SKM-1 (cell line): ENCODE data around the gene ZBTB1.
"Not testable (repeated sequence)": the region's sequence is repeated elsewhere in the genome, so short reads cannot be mapped to it uniquely, and the experiment has no call there.

ENCODE experiments used
- DNase-seq: peaks from one replicate; lab custom pipeline; 2025; ENCODE audit not compliant: unreplicated experiment; lab: John Stamatoyannopoulos, UW

Gene ZBTB1

DNA sequence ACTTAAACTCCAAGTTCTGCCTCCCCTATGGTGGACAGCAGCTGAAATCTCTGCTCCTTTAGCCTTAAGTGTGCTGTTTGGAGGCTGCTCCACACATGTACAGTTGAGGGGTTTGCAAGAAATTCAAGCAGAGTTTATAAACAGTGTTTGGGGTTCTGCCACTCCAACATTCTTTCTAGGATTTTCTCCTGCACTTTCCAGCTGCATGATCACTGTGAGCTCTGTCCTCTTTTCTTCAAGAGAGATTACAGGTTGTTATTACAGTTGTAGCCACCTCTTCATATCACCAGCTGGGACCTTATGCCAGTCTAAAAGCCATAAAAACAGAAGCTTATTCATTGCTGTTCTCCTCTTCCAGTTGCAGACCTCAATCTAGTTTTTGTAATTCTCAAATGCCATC lies 9.3 kb upstream of the ZBTB1 start:
- no peak for DNase-seq

GRCh38 chr14:64496764-64497163 lies 7.8 kb upstream of the ZBTB1 start:
- no peak for DNase-seq

DNA sequence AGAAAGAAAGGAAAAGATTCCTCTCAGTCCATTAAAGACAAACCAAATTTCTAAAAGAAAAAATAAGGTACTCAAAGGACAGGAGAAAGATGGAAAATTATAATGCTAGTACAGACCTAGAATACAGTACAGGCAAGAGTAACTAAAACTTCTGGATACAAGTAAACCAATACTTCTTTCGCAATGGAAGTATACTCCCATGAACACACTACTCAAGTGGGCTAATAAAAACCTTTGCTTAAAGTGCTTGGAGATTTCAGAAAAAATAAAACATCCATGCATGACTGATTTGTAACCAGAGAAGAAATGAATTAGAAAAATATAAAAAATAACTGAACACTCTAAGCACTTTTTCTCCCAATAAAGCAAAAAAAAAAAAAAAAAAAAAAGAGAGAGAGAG lies 4.5 kb upstream of the ZBTB1 start:
- DNase-seq: no peak

DNA sequence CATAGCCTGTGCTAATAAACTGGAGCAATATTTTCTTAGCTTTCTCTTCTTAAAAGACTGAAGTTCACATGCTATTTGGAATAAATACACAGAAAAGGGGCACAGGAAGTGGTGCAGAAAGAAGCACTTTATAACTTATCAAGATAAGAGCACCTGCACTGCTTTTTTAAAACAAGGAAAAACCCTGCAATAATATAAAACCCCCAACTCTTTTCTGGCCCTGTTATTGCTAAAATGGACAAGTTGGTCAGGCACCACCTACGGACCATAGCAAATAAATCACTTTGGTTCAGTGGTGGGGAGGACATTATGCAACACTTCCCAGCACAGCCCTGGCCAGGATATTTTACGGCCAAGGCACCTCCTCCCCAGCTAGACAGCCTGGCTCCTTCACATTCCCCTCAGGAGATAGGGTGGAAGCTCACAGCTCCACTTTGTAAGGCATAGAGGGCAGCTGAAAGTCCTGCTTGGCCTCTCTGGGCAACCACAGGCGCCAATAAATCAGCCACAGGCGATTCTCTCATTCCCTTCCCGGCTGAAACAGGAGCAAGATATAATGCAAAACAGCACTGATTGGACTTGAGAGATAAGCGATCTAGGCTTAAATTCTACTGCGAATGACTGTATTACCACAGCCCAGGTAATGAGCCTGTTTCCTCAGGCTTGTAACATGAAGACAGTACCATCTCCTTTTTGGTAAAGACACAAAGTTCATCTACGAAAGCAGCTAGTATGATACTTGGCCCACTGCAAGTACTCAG lies 3.0 kb upstream of the ZBTB1 start:
- no peak for DNase-seq

DNA sequence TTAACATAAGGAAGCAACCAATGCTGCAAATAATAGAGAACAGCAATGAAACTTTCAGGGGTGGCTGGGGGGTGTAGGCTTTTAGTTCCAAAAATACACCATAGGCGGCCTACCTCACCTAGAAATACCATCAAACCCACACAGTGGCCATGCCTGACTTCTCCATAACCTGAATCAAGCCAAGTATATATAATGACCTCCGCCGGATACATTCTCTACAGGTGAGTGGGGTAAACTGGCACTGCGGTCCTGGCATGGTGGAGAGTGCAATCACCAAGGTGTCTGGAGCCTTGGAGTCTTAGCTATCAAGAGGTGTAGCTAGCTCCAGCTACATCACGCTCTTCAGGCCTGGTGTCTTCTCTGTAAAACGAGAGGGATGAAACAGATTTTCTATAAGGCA lies 2.1 kb upstream of the ZBTB1 start:
- no peak for DNase-seq

GRCh38 chr14:64502887-64503433 lies 1.6 kb upstream of the ZBTB1 start:
- no peak for DNase-seq

GRCh38 chr14:64503434-64504309 lies 898 bp upstream of the ZBTB1 start, which contains the start of gene ZBTB25:
Gene ZBTB25, minus strand, starts transcription at chr14:64503838. Its CDS starts 13,305 bp downstream, at chr14:64490533.
- DNase-seq: peak; percentile 6

GRCh38 chr14:64504897-64505794 lies 576 bp downstream of the ZBTB1 start:
- DNase-seq: peak; percentile 43

GRCh38 chr14:64506721-64507120 lies 2.2 kb downstream of the ZBTB1 start:
- no peak for DNase-seq

DNA sequence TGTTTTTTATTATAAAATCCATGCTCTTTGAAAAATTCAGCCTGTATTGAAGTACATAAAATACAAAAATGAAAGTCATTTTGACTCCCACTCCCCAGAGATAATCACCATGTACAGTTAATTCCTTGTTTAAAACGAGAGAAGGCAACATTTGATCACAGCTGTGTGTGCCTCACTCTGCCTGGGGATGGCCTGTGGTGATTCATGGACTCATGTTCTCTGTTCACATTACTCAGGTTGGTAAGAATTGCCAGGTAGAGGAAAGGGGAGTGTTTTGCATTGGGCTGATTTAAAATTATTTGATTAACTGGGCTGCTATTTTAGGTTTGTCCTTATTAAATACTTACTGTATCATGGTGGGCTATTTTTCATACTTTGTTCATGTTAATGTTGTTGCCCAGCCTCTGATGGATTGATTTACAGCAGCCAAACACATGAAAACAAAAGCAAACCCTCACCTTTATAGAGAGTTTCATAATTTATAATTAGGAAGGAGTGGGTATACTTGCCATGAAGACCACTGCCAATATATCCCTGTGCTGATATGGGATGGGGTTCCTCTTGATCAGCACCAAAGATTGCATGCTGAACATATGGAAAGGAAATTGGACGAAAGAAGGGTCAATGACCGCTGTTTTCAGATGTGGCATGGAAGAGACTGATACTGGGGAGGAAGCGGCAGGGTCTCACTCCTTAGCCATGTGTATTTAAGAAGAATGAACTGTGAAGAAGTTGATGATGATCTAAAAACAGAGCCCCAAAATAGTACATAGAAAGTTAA lies 3.0 kb downstream of the ZBTB1 start:
- no peak for DNase-seq

DNA sequence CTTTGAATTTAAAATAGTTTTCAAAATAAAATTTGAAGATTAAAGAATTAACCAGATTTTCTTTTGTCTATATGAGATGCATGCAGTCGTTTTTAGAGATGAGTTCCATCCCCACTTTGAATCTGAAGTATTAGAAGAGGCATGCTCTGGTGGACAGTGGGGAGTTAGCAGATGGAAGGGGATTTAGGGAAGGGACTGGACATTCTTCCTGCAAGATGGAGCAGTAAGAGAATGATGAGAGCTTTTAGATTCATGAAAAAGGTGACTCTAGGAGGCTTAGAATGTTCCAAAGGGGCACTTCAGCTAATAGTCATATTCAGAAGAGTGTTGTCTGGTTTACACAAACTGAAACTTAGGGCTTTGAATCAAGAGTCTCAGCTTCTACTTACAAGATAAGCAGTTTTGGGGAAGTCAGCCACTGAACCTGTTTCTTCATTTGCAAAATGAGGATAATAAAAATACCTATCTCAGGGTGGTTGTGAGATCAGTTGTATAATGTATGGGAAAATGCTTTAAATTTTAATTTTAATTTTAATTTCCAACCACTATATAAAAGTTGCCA lies 3.7 kb downstream of the ZBTB1 start:
- DNase-seq: no peak

- no peak for DNase-seq
These were observed 4.5 kb downstream of the ZBTB1 start for GRCh38 chr14:64509036-64509435.

- DNase-seq: peak; percentile 23
These were observed 6.5 kb downstream of the ZBTB1 start for GRCh38 chr14:64510825-64511671.

GRCh38 chr14:64513271-64513670 lies 8.7 kb downstream of the ZBTB1 start:
- no peak for DNase-seq

GRCh38 chr14:64515053-64515452 lies 10.5 kb downstream of the ZBTB1 start:
- DNase-seq: no peak

- DNase-seq: no peak
These were observed 12.4 kb downstream of the ZBTB1 start for GRCh38 chr14:64516969-64517368.

DNA sequence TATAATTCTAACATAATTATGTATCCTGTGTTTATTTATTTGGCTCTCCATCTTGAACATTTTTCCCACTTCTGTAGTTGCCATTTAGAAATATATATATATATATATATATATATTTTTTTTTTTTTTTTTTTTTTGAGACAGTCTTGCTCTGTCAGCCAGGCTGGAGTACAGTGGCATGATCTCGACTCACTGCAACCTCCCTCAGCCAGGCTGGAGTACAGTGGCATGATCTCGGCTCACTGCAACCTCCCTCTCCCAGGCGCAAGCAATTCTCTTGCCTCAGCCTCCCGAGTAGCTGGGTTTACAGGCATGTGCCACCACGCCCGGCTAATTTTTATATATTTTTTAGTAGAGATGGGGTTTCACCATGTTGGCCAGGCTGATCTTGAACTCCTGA lies 13.1 kb downstream of the ZBTB1 start:
- DNase-seq: not testable (repeated sequence)

DNA sequence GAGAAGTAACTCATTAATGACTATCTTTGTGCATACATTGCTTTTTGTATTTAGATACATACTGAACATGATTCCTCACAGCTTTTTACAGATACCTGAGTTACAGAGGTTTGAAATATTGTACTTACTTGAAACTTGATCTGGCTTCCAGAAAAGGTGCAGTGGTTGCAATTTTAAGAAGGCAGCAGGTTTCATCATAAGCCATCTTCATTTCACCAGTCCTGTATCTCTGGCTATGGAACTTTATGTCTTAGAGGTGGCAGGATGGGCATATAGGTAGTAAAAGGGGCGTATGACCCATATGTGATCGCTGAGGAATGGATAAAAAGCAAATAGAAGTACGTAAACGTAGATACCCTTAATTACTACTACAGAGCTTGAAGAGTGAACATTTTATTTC lies 13.7 kb downstream of the ZBTB1 start:
- DNase-seq: no peak

DNA sequence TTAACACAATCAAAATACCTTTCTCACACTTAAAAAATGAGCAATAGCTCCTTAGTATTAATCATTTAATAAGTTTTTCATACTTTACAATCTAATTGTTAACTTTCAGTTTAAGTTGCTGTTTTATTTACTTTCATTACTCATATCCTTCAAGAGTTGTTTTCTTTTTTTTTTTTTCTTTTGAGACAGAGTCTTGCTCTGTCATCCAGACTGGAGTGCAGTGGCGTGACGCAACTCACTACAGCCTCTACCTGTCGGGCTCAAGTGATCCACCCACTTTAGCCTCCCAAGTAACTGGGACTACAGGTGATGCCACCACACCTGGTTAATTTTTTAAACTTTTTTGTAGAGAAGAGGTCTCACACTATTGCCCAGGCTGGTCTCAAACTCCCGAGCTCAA lies 16.1 kb downstream of the ZBTB1 start:
- DNase-seq: no peak
